Measurements from ENCODE around the gene MMP13.
"Not testable (repeated sequence)": the region's sequence is repeated elsewhere in the genome, so short reads cannot be mapped to it uniquely, and the experiment has no call there.

MMP13 gene

DNA sequence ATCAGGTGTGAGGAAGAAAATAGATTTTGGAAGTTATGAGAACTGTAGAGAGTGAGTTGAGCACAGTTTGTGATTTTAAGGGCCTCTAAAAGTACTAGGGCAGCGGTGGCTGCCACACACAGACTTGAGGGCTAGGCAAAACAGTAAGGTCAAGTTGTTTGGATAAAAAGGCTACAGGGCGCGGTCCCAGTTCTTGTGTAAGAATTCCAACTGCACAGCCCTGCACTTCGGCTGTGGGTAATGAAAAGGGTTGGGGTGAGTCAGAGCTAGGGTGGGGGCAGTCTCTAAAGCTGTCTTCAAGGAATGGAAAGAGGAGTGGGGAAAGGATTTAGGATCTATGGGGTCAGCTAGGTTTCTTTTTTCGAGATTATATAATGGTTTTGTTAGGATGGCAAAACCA lies 49.7 kb downstream of the MMP13 start:
- H3K4me3 ChIP-seq (ENCODE audit: control insufficient read depth in 1 of 7, extremely low read depth in 1 of 7, insufficient read depth in 4 of 7, low read depth in 2 of 7, low read length in 6 of 7); CTCF ChIA-PET; H3K36me3 ChIP-seq (ENCODE audit: control insufficient read depth in 4 of 4, insufficient read depth in 4 of 4, low read length in 3 of 4); H3K27me3 ChIP-seq (replicated peaks in 2 of 5; ENCODE audit: control insufficient read depth in 4 of 5, insufficient read depth in 5 of 5, low read length in 4 of 5); POLR2A ChIA-PET; DNase-seq; H3K4me1 ChIP-seq (ENCODE audit: control extremely low read depth in 1 of 4, control insufficient read depth in 4 of 4, insufficient read depth in 4 of 4, low read length in 3 of 4); H3K9me3 ChIP-seq (ENCODE audit: control extremely low read depth in 1 of 5, control insufficient read depth in 4 of 5, insufficient read depth in 2 of 5, low read depth in 1 of 5, low read length in 4 of 5); H3K27ac ChIP-seq (ENCODE audit: insufficient read depth in 1 of 2, low read depth in 1 of 2, low read length in 2 of 2, poor library complexity in 1 of 2, severe bottlenecking in 2 of 2): not testable (repeated sequence)
- whole genome bisulfite sequencing (ENCODE audit: insufficient coverage): 96% methylated on average over 3 of the region's 5 CpGs

DNA sequence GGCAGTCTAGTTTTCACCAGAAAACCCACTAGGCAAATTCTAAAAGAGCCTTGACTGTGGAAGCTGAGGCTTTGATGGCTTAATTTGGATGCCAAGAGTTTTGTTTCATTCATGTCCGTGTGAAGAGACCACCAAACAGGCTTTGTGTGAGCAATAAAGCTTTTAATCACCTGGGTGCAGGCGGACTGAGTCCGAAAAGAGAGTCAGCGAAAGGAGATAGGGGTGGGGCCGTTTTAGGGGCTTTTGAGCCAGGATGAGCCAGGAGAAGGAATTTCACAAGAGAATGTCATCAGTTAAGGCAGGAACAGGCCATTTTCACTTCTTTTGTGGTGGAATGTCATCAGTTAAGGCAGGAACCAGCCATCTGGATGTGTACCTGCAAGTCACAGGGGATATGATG lies 51.6 kb downstream of the MMP13 start:
- 94% methylated on average over 4 of the region's 5 CpGs for WGBS (ENCODE audit: insufficient coverage)
- POLR2A ChIA-PET; H3K4me3 ChIP-seq (ENCODE audit: control insufficient read depth in 1 of 7, extremely low read depth in 1 of 7, insufficient read depth in 4 of 7, low read depth in 2 of 7, low read length in 6 of 7); H3K27me3 ChIP-seq (replicated peaks in 2 of 5; ENCODE audit: control insufficient read depth in 4 of 5, insufficient read depth in 5 of 5, low read length in 4 of 5); H3K9me3 ChIP-seq (ENCODE audit: control extremely low read depth in 1 of 5, control insufficient read depth in 4 of 5, insufficient read depth in 2 of 5, low read depth in 1 of 5, low read length in 4 of 5); H3K4me1 ChIP-seq (ENCODE audit: control extremely low read depth in 1 of 4, control insufficient read depth in 4 of 4, insufficient read depth in 4 of 4, low read length in 3 of 4); DNase-seq; H3K27ac ChIP-seq (ENCODE audit: insufficient read depth in 1 of 2, low read depth in 1 of 2, low read length in 2 of 2, poor library complexity in 1 of 2, severe bottlenecking in 2 of 2); H3K36me3 ChIP-seq (ENCODE audit: control insufficient read depth in 4 of 4, insufficient read depth in 4 of 4, low read length in 3 of 4); CTCF ChIA-PET: not testable (repeated sequence)

DNA sequence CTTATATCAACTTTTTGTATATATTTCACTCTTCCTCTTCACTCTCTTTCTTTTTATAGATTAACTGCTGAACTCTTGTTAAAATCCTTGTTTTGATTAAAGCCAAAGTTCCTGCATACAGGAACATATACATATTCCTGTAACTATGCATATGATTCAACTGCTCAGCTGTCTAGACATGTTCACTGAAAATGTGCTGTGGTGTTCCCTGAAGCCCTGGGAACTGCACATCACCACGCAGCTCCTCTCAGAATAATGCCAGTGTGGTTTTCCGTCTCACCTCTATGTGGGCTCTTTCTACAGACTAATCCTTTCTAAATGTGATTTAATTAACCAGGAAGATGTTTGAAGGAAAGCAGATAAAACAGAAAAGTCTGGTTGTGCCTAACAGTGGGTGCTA lies 55.2 kb downstream of the MMP13 start:
- WGBS (ENCODE audit: insufficient coverage): 100% methylated on average over 1 of the region's 2 CpGs
- Histone ChIP-seq H3K27me3 (replicated peaks in 2 of 5; ENCODE audit: control insufficient read depth in 4 of 5, insufficient read depth in 5 of 5, low read length in 4 of 5) (peaks cover 0 to 2% (median 0%) of the 10 kb centered on the region in 5 experiments), H3K4me3 (ENCODE audit: control insufficient read depth in 1 of 7, extremely low read depth in 1 of 7, insufficient read depth in 4 of 7, low read depth in 2 of 7, low read length in 6 of 7) (no peak overlapping the region), H3K4me1 (ENCODE audit: control extremely low read depth in 1 of 4, control insufficient read depth in 4 of 4, insufficient read depth in 4 of 4, low read length in 3 of 4) (no peaks in the 10 kb centered on the region), H3K9me3 (ENCODE audit: control extremely low read depth in 1 of 5, control insufficient read depth in 4 of 5, insufficient read depth in 2 of 5, low read depth in 1 of 5, low read length in 4 of 5) (no peaks in the 10 kb centered on the region), H3K27ac (ENCODE audit: insufficient read depth in 1 of 2, low read depth in 1 of 2, low read length in 2 of 2, poor library complexity in 1 of 2, severe bottlenecking in 2 of 2) (no peak overlapping the region), H3K36me3 (ENCODE audit: control insufficient read depth in 4 of 4, insufficient read depth in 4 of 4, low read length in 3 of 4) (no peaks in the 10 kb centered on the region)
- no peak for DNase-seq
- ChIA-PET POLR2A (no interaction called here), CTCF (no interaction called here)
